NCI-H2107 treated with DMSO at 0.1 percent for 48 hours (cell line): ENCODE data around the gene F5.

Experiments
- DNase-seq: peaks from one replicate; lab custom pipeline; 2025; ENCODE audit not compliant: unreplicated experiment; lab: John Stamatoyannopoulos, UW

F5 gene

GRCh38 chr1:169586395-169587255 lies at the start of gene F5:
Gene F5 (minus strand): TSS chr1:169586481. CDS start chr1:169586386, 95 bp downstream.
- peak; percentile 72 for DNase-seq

- DNase-seq, result no peak
Measured at GRCh38 chr1:169634877-169635276, 48.6 kb upstream of the F5 start.

- DNase-seq, result no peak
Measured at GRCh38 chr1:169634145-169634544, 47.9 kb upstream of the F5 start.

GRCh38 chr1:169631249-169631648 lies 45.0 kb upstream of the F5 start:
- no peak for DNase-seq

- DNase-seq, result no peak
Measured at GRCh38 chr1:169630006-169630405, 43.7 kb upstream of the F5 start, which contains the start of gene SELP. Gene SELP (minus strand): TSS chr1:169630124. CDS start chr1:169630074, 50 bp downstream.

- DNase-seq, result no peak
Measured at GRCh38 chr1:169624912-169625311, 38.6 kb upstream of the F5 start.

- DNase-seq, result no peak
Measured at GRCh38 chr1:169624122-169624521, 37.8 kb upstream of the F5 start.

- DNase-seq, result no peak
Measured at GRCh38 chr1:169623132-169623926, 37.0 kb upstream of the F5 start.

- no peak for DNase-seq
Measured at GRCh38 chr1:169620565-169620964, 34.3 kb upstream of the F5 start.

GRCh38 chr1:169618367-169618766 lies 32.1 kb upstream of the F5 start:
- no peak for DNase-seq

GRCh38 chr1:169615803-169616202 lies 29.5 kb upstream of the F5 start:
- no peak for DNase-seq

- no peak for DNase-seq
Measured at GRCh38 chr1:169610858-169611257, 24.6 kb upstream of the F5 start.

GRCh38 chr1:169610108-169610507 lies 23.8 kb upstream of the F5 start:
- DNase-seq, result no peak

GRCh38 chr1:169608226-169608625 lies 21.9 kb upstream of the F5 start:
- DNase-seq, result no peak

GRCh38 chr1:169604781-169605560 lies 18.7 kb upstream of the F5 start:
- DNase-seq, result no peak

- DNase-seq, result peak; percentile 7
Measured at GRCh38 chr1:169601096-169601881, 15.0 kb upstream of the F5 start.

- no peak for DNase-seq
Measured at GRCh38 chr1:169595764-169596711, 9.8 kb upstream of the F5 start.

- no peak for DNase-seq
Measured at GRCh38 chr1:169594391-169594790, 8.1 kb upstream of the F5 start.

GRCh38 chr1:169590932-169591331 lies 4.7 kb upstream of the F5 start:
- DNase-seq, result no peak
